ENCODE measurements around the gene DNAH12.
"Not testable (repeated sequence)": the region's sequence is repeated elsewhere in the genome, so short reads cannot be mapped to it uniquely, and the experiment has no call there.

DNAH12 gene

DNA sequence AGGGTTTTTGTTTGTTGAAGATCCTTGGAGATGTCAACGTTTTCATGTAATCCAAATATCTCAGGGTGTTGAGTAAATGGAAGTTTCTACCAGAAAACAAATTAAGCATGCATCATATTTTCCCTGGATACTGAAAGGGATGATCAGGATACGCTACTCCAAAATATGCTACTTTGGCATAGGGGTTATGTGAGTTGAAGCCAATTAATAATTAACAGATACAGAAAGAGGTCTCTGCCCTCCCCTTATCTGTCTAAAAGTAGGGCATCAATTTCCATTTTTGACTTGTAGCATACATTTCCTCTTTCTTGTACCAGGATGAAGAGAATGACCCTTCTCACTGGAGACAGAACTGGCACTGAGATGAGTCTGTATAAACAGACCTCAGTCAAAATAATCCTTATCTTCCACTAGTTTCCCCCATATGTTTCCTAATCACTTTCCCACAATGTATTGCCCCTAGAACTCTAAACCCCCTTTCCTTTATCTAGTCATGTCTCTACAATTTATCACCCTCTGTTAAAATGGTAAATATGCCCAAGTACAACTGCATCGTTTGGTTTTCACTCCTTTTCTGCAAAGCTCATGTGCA lies 234.3 kb downstream of the DNAH12 start:
- Histone ChIP-seq H3K9ac (ENCODE audit: low read depth, low read length, poor library complexity, severe bottlenecking) (no peak overlapping the region), H3K79me2 (ENCODE audit: insufficient read depth, low read length) (no peaks in the 10 kb centered on the region), H3K9me3 (ENCODE audit: insufficient read depth, low read depth, low read length) (no peaks in the 10 kb centered on the region), H3K36me3 (ENCODE audit: insufficient read depth, low read length) (no peaks in the 10 kb centered on the region), H3K27me3 (ENCODE audit: insufficient read depth, low read length, poor library complexity, severe bottlenecking) (no peaks in the 10 kb centered on the region), H3F3A (ENCODE audit: low read depth) (no peaks in the 10 kb centered on the region), H3K4me1 (ENCODE audit: insufficient read depth, low read length, poor library complexity, severe bottlenecking) (no peaks in the 10 kb centered on the region), H3K9me2 (replicated peaks; ENCODE audit: low read depth, low read length) (no peaks in the 10 kb centered on the region), H2AFZ (ENCODE audit: low read length) (no peak overlapping the region), H3K4me2 (ENCODE audit: low read depth, low read length, poor library complexity, severe bottlenecking) (no peak overlapping the region), H3K4me3 (ENCODE audit: low read length, poor library complexity, severe bottlenecking) (no peak overlapping the region), H4K20me1 (ENCODE audit: insufficient read depth, low read length, poor library complexity, severe bottlenecking) (no peaks in the 10 kb centered on the region)
- TF ChIP-seq EZH2phosphoT487 (IDR thresholded peaks at IDR 0.05; ENCODE audit: borderline replicate concordance) (no peak), CTCF (conservative IDR thresholded peaks at IDR 0.05; ENCODE audit: low read length) (no peak)

- not testable (repeated sequence) for H3K9me3 ChIP-seq (ENCODE audit: insufficient read depth, low read depth, low read length); H4K20me1 ChIP-seq (ENCODE audit: insufficient read depth, low read length, poor library complexity, severe bottlenecking); H2AFZ ChIP-seq (ENCODE audit: low read length); H3K4me2 ChIP-seq (ENCODE audit: low read depth, low read length, poor library complexity, severe bottlenecking); H3F3A ChIP-seq (ENCODE audit: low read depth); H3K27me3 ChIP-seq (ENCODE audit: insufficient read depth, low read length, poor library complexity, severe bottlenecking); H3K4me1 ChIP-seq (ENCODE audit: insufficient read depth, low read length, poor library complexity, severe bottlenecking); H3K9ac ChIP-seq (ENCODE audit: low read depth, low read length, poor library complexity, severe bottlenecking); H3K79me2 ChIP-seq (ENCODE audit: insufficient read depth, low read length); H3K4me3 ChIP-seq (ENCODE audit: low read length, poor library complexity, severe bottlenecking); H3K9me2 ChIP-seq (replicated peaks; ENCODE audit: low read depth, low read length); H3K36me3 ChIP-seq (ENCODE audit: insufficient read depth, low read length)
Observed at GRCh38 chr3:57303520-57303919, 240.6 kb downstream of the DNAH12 start.

DNA sequence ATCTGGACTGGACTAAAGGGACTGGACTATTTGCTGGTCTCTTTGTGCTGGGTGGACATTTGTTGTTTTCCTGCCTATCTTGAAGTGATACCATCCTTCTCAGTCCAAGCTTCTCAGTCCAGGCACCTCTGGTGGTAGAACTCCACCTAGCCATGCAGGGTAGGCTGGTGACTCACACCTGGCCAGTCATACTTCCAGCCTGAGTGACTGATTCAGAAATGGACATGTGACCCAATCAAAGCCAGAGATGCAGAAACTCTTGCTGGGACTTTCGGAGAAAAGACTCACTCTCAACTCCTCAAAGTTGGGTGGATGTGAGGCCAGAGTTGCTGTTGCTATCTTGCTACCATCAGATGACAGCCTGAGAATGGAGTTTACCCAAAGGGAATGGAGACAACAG lies 246.1 kb downstream of the DNAH12 start:
- no peaks in the 10 kb centered on the region for H3K27me3 ChIP-seq (ENCODE audit: insufficient read depth, low read length, poor library complexity, severe bottlenecking)
- H3K9ac ChIP-seq (ENCODE audit: low read depth, low read length, poor library complexity, severe bottlenecking) = no peak overlapping the region
- no peaks in the 10 kb centered on the region for H3K9me3 ChIP-seq (ENCODE audit: insufficient read depth, low read depth, low read length)
- no peaks in the 10 kb centered on the region for H3K36me3 ChIP-seq (ENCODE audit: insufficient read depth, low read length)
- peaks cover 6% of the 10 kb centered on the region for H3K4me1 ChIP-seq (ENCODE audit: insufficient read depth, low read length, poor library complexity, severe bottlenecking)
- no peaks in the 10 kb centered on the region for H3K79me2 ChIP-seq (ENCODE audit: insufficient read depth, low read length)
- no peaks in the 10 kb centered on the region for H3F3A ChIP-seq (ENCODE audit: low read depth)
- no peak for TF ChIP-seq EZH2phosphoT487 (IDR thresholded peaks at IDR 0.05; ENCODE audit: borderline replicate concordance)
- no peak for TF ChIP-seq CTCF (conservative IDR thresholded peaks at IDR 0.05; ENCODE audit: low read length)
- no peaks in the 10 kb centered on the region for H3K9me2 ChIP-seq (replicated peaks; ENCODE audit: low read depth, low read length)
- H4K20me1 ChIP-seq (ENCODE audit: insufficient read depth, low read length, poor library complexity, severe bottlenecking) = no peaks in the 10 kb centered on the region
- H3K4me2 ChIP-seq (ENCODE audit: low read depth, low read length, poor library complexity, severe bottlenecking) = no peak overlapping the region
- no peak overlapping the region for H2AFZ ChIP-seq (ENCODE audit: low read length)
- H3K4me3 ChIP-seq (ENCODE audit: low read length, poor library complexity, severe bottlenecking) = no peak overlapping the region

- Histone ChIP-seq H3K4me1 (ENCODE audit: insufficient read depth, low read length, poor library complexity, severe bottlenecking) (no peaks in the 10 kb centered on the region), H3K36me3 (ENCODE audit: insufficient read depth, low read length) (no peaks in the 10 kb centered on the region), H3K9ac (ENCODE audit: low read depth, low read length, poor library complexity, severe bottlenecking) (no peak overlapping the region), H2AFZ (ENCODE audit: low read length) (no peak overlapping the region), H3K27me3 (ENCODE audit: insufficient read depth, low read length, poor library complexity, severe bottlenecking) (no peaks in the 10 kb centered on the region), H3K79me2 (ENCODE audit: insufficient read depth, low read length) (no peaks in the 10 kb centered on the region), H3K9me3 (ENCODE audit: insufficient read depth, low read depth, low read length) (no peaks in the 10 kb centered on the region), H3K4me2 (ENCODE audit: low read depth, low read length, poor library complexity, severe bottlenecking) (no peak overlapping the region), H3K4me3 (ENCODE audit: low read length, poor library complexity, severe bottlenecking) (no peak overlapping the region), H3K9me2 (replicated peaks; ENCODE audit: low read depth, low read length) (no peaks in the 10 kb centered on the region), H4K20me1 (ENCODE audit: insufficient read depth, low read length, poor library complexity, severe bottlenecking) (no peaks in the 10 kb centered on the region), H3F3A (ENCODE audit: low read depth) (no peaks in the 10 kb centered on the region)
- TF ChIP-seq EZH2phosphoT487 (IDR thresholded peaks at IDR 0.05; ENCODE audit: borderline replicate concordance) = no peak
- no peak for TF ChIP-seq CTCF (conservative IDR thresholded peaks at IDR 0.05; ENCODE audit: low read length)
Observed at GRCh38 chr3:57292897-57293526, 251.1 kb downstream of the DNAH12 start.
